Large intestine (tissue), 3 donors: ENCODE results near the gene PAX5. TPM values are rescaled to one million over a fixed set of nuclear protein-coding genes. Genes with fewer than 3 reads are reported as not detected.

Source experiments
- DNase-seq, 2 donors: peaks; one replicate each; pipeline versions ENCODE4 v3.0.0 to v3.0.0-alpha.2; 2013
- H3K27ac ChIP-seq: one replicate; pipeline ENCODE4 v1.5.1; 2013; ENCODE audit warnings: low read length
- H3K27me3 ChIP-seq: 2 replicates; pipeline ENCODE4 v1.6.1; 2013; ENCODE audit warnings: low read length; ENCODE audit not compliant: control insufficient read depth, insufficient read depth
- H3K36me3 ChIP-seq: 2 replicates; pipeline ENCODE4 v1.6.1; 2013; ENCODE audit warnings: low read length; ENCODE audit not compliant: control insufficient read depth, insufficient read depth
- H3K4me1 ChIP-seq: one replicate; pipeline ENCODE4 v1.6.1; 2013; ENCODE audit warnings: low read length; ENCODE audit not compliant: control insufficient read depth, insufficient read depth
- H3K4me3 ChIP-seq: one replicate; pipeline ENCODE4 v1.5.1; 2013; ENCODE audit warnings: low read length
- H3K9me3 ChIP-seq: one replicate; pipeline ENCODE4 v1.6.1; 2013; ENCODE audit warnings: mild to moderate bottlenecking, low read depth, low read length, moderate library complexity; ENCODE audit not compliant: control insufficient read depth
- WGBS: methylation state at CpG from one replicate; pipeline ENCODE4 v1.1.5; 2013; ENCODE audit warnings: low lambda C conversion rate; ENCODE audit not compliant: insufficient coverage; 5-methylcytosine and 5-hydroxymethylcytosine counted together
- polyA plus RNA-seq: library from polyadenylated mRNA; unstranded; fragments of 120-200 nt; gene quantifications from one replicate; pipeline ENCODE4 v1.2.1, GENCODE V29; 2013

PAX5 gene
- polyA plus RNA-seq, 1 donor: 0.06 TPM

DNA sequence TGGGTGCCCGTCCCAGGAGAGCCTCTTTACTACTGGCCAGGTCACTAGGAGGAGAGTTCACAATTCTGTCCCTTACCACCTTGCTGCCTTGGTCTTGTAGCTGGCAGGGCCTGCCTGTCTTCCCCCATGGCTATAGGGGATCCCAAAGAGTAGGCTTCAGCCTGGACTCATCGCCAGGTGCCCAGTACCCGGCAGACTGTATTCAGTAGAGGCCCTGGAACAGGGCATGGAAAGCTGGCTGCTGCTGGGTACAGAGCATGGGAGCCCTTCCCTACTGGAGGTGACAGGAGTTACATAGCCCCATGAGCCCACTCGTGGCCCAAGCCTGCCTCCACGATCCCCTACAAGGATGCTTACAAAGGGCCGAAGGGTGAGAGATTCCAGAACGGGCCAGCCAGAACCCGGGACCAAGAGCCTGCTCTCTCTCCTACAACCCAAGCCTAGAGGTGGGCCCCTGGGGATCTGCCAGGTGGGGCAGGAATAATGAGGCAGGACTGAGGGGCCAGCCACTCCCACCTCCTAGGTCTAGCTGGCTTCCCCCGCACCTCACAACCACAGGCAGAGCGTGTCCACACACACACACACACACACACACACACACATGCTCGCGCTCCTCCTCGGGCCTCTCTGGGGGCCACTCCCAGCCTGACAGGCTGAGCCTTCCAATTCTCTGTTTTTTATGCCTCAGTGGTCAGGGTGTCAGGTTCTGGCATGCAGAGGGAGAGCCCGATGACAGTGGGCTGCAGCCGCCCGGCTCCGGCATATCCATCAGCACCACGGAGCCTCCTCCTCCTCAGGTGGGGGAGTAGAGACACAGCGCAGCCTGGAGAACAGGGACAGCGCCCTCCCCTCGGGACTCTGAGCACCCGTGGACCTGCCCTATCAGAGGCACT, 186.0 kb downstream of the PAX5 start:
- DNase-seq: no peak

DNA sequence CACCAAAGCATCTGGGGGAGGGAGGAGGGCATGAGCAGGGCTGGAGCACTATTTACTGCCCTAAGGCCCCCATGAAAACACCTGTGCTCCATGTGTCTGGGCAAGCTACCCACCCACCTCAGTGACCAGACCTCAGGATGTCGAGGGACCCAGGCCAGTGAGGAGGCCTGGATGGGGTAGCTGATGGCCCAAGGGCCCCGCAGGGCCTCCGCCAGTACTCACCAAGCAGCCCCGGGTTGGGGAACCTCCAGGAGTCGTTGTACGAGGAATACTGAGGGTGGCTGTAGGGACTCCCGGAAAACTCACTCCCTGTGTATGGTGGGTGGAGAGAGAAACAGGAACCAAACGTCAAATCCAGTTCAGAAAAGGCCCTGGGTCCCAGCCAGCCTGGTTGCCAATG, 187.4 kb downstream of the PAX5 start:
- Histone ChIP-seq H3K4me3 (no peak overlapping the region), H3K4me1 (no peaks in the 10 kb centered on the region)
- 80% methylated on average over 1 of the region's 8 CpGs for WGBS

More for the DNA sequence above, 186.0 kb downstream of the PAX5 start:
- H3K36me3 ChIP-seq: no peaks in the 10 kb centered on the region
- no peak overlapping the region for H3K27ac ChIP-seq
- no CpG with 5 or more reads among the region's 22 CpGs for WGBS
- no peak overlapping the region for H3K4me3 ChIP-seq
- H3K9me3 ChIP-seq: no peaks in the 10 kb centered on the region
- peaks cover 46% of the 10 kb centered on the region for H3K27me3 ChIP-seq
- no peaks in the 10 kb centered on the region for H3K4me1 ChIP-seq

DNA sequence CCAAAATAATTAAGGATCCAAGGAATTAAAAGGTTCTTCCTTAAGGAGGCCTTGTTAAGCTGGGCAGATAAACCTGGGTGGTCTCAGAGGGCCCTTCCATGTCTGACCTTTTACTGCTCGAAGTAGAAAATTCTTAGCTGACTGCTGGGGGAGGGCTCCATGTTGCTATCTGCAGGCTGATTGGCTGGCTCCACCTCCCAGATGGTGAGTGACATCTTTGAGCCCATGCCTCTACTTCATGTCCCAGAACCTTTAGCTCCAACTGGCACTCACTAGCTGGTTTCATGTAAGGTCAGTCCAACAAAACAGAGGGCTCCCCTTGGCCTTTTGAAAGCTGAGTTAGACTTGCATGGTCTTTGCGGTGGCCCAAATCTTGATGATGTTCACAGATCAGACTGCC, 188.2 kb downstream of the PAX5 start:
- no peak for DNase-seq
- no peak overlapping the region for H3K4me3 ChIP-seq
- peaks cover 40% of the 10 kb centered on the region for H3K27me3 ChIP-seq
- no CpG with 5 or more reads among the region's 2 CpGs for WGBS
- H3K27ac ChIP-seq: no peak overlapping the region
- H3K36me3 ChIP-seq: no peaks in the 10 kb centered on the region
- H3K4me1 ChIP-seq: no peaks in the 10 kb centered on the region
- H3K9me3 ChIP-seq: no peaks in the 10 kb centered on the region

More for the DNA sequence above, 187.4 kb downstream of the PAX5 start:
- Histone ChIP-seq H3K36me3 (no peaks in the 10 kb centered on the region), H3K27me3 (peaks cover 42% of the 10 kb centered on the region), H3K9me3 (no peaks in the 10 kb centered on the region), H3K27ac (no peak overlapping the region)
- DNase-seq: no peak

DNA sequence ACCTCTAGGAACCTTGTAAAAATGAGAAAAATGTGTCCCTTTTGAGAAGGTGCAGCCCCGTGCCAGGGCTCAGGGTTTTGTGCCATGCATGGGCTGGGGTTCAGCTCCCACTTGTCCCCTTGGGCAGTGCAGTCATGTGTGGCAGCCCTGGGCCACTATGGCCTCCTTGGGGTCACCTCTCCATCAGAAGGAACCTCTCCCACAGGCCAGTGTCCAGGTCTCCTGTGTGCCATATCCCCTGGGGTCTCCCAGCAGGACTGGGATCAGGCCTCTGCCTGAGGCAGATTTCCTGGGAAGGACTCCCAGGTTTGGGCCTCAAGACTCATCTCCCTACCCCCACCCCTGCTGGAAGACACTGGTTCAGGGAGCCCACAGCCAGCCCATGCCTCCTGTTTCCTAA, 189.1 kb downstream of the PAX5 start:
- H3K27ac ChIP-seq: no peak overlapping the region
- DNase-seq: no peak
- H3K4me1 ChIP-seq: no peaks in the 10 kb centered on the region
- no peak overlapping the region for H3K4me3 ChIP-seq
- no peaks in the 10 kb centered on the region for H3K36me3 ChIP-seq
- peaks cover 40% of the 10 kb centered on the region for H3K27me3 ChIP-seq
- no peaks in the 10 kb centered on the region for H3K9me3 ChIP-seq
- WGBS: no CpG with 5 or more reads among the region's 1 CpG

DNA sequence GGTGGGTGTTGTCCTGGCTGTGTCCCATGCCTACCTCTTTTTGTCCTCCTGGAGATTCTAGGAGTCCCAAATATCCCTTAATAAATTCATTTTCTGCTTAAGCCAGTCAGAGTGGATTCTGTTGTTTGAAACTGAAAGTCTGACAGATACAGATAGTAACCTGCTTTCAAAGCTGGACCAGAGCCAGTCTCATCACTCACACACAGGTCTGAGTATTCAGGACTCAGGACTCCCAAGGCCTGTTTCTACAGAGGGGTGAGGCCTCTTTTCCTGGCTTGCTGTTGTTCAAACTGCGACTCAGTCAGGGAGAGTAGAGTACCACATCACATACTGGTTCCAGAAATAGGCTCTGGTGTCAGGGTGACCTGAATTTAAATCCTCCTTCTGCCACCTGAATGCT, 190.1 kb downstream of the PAX5 start:
- H3K4me1 ChIP-seq: no peaks in the 10 kb centered on the region
- no peaks in the 10 kb centered on the region for H3K36me3 ChIP-seq
- no peak overlapping the region for H3K27ac ChIP-seq
- no CpG with 5 or more reads among the region's 1 CpG for WGBS
- H3K9me3 ChIP-seq: no peaks in the 10 kb centered on the region
- H3K4me3 ChIP-seq: no peak overlapping the region
- no peak for DNase-seq
- peaks cover 43% of the 10 kb centered on the region for H3K27me3 ChIP-seq

DNA sequence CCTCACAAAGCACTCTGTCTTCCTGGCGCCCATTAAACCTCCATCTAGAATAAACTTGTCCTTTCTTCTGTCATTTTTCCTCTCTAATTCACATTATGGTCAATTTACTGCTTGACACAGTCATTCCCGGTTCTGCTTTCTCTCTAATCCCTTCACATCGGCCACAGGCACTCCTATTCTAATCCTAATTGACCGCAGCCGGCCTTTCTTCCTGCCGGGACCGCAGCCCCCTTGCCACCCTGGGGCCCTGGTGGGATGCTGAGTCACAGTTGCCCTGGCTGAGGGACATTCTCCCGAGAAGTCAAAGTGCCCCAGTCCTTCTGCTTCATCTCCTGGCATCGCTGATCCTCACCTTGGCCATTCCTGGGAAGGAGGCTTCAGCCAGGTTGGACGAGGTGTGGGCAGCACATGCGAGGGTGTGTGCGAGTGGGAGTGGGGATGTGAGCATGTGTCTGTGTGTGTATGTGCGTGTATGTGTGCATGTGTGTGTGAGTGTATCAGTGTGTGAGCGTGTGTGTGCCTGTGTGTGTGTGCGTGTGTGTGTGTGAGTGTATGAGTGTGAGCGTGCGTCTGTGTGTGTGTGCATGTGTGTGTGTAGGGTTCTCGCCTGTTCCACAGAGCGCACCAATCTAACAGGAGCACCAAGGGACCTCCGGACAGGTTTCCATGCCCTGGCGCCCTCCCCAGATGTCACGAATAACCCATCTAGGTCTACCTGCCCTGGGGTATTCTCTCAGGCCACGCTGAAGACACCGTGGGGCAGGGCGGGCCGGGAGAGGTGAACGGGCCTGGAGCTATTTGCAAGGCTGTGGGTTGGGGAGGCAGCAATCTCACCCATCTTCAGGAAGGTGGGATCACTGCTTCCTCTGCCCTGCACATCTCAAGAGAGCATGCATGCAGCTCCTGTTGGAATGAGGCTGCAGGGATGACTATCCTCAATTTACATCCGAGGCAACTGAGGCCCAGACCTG, 191.2 kb downstream of the PAX5 start:
- Histone ChIP-seq H3K27ac (no peak overlapping the region), H3K4me3 (no peak overlapping the region), H3K36me3 (no peaks in the 10 kb centered on the region), H3K9me3 (no peaks in the 10 kb centered on the region), H3K4me1 (no peaks in the 10 kb centered on the region), H3K27me3 (peaks cover 32% of the 10 kb centered on the region)
- WGBS: 67% methylated on average over 3 of the region's 28 CpGs
- no peak for DNase-seq

DNA sequence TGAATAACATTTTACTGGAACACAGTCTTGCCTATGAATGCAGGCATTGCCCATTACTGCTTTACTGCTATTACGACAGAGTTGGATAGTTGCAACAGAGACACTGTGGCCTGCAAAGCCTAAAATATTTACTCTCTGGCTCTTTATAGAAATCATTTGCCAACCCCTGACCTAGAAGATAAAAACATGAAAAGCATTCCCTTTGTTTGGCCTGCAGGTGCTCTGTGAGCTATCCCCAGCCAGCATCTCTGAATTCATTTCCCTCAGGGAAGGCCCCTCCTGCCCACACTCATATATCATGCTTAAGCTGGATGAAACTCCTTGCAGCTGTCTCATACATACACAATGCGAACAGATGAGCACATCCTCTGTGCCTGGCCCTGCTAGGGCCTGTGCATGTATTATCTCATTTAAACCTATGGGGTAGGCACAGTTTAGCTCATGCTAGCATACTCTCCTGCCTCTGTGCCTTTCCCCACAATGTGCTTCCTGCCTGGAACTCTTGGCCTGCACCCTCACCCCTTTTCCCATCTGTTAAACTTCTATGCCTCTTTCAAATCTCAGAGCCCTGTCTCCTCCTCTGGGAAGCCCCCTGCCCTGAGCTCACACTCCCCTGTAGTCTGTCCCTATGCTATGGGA, 193.1 kb downstream of the PAX5 start:
- WGBS: no CpG with 5 or more reads among the region's 2 CpGs
- no peak overlapping the region for H3K27ac ChIP-seq
- no peak overlapping the region for H3K4me3 ChIP-seq
- no peaks in the 10 kb centered on the region for H3K36me3 ChIP-seq
- no peak for DNase-seq
- H3K4me1 ChIP-seq: no peaks in the 10 kb centered on the region
- peaks cover 19% of the 10 kb centered on the region for H3K27me3 ChIP-seq
- H3K9me3 ChIP-seq: no peaks in the 10 kb centered on the region

DNA sequence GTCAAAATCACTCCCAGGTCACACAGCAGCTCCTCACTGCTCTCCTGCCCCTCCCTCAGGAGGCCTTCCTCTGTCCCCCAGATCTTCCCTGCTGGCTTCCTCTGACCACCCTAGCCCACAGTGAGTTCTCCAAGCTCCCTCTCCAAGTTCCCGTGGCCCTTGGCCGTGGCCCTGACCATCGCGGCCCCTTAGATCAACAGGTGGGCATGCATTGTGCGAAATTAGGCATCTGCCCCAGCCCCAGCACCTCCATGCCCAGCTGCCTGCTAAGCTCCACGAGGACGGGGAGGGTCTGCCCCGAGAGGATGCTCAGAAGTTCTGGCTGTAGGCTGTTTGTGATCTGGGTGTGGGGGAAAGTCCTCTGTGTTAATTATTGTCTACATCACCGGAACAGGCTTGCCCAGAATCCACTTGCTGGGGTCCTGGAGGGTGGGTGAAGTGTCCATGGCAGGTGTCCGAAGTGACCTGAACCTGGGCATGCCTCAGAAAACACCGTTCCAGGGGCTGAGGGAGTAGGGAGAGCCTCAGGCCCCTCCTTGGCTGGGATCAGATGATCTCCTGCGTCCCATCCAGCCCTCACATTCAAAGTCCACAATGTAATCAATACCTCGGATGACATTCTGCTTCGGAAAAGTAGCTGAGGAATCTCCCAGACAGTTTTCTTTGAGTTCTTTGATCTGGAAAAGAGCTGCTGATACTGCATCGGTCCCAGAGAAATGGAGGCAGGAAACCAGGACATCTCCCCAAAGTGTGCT, 194.8 kb downstream of the PAX5 start:
- Histone ChIP-seq H3K9me3 (no peaks in the 10 kb centered on the region), H3K27me3 (peaks cover 16% of the 10 kb centered on the region), H3K4me3 (no peak overlapping the region), H3K36me3 (no peaks in the 10 kb centered on the region), H3K4me1 (no peaks in the 10 kb centered on the region), H3K27ac (no peak overlapping the region)
- no peak for DNase-seq
- WGBS: no CpG with 5 or more reads among the region's 15 CpGs

DNA sequence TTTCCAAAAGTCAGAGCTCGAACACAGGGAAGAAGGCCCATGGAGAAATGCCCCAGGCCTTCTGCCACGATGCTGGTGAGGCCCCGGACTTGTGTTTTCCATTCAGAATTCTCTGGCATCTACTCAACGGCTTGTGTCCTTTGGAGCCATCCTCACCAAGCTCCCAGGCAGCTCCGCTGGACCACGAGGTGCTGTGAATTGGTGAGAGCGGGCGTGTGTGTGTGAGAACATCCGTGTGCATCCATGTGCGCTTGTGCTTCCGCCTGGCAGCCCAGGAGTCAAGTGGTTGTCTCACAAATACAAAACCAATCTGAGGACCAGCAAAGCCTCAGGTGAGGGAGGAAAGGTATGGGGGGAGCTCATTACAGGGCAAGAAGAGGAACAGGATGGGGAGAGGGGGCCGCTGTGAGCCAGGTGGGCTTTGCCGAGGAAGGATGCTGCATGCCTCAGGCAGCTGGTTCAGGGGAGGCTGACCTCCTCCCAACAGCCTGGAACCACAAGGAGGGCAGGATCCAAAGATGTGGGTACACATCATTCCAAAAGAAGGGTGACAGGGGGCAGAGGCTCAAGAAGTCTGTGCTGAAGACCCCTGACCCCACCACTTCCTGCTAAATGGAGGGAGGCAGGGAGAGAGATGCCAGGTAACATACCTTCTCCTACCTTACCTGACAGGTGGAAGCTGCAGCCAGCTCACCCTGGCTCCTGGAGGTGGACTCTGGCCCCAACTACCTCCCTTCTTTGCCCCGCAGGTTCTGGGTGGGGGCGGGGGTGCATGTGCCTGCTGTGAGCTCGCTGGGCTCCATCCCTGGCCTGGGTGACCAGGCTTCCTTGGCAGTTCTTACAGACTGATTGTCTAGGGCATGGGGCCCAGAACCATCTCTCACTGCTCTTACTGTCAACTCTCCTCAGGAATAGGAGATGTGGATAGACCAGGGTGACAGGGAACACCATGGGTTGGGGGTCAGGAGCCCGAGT, 196.3 kb downstream of the PAX5 start:
- WGBS: no CpG with 5 or more reads among the region's 17 CpGs
- Histone ChIP-seq H3K27ac (no peak overlapping the region), H3K4me1 (no peaks in the 10 kb centered on the region), H3K27me3 (peaks cover 14% of the 10 kb centered on the region), H3K4me3 (no peak overlapping the region), H3K9me3 (no peaks in the 10 kb centered on the region), H3K36me3 (no peaks in the 10 kb centered on the region)
- peak in 1 of 2 donors; percentile 25 for DNase-seq
